ENCODE results near the gene APOH.

DNA sequence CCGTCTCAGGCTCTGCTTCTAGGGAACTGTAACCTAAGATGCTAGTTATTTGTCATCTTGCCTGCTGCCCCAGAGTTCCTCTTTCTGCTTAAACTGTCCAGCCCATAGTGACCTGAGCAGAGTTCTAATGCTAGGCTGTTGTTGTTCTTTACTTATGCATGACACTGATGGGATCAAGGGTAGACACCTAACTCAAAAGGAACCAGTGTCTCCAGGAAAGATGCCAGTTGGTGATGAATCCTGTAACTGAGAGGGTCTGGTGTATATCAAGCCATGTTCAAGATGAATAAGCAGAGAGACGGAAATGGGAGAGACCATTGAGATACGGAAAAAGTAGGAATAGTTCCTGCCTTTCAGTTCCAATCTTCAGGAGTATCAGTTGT, 13.7 kb downstream of the APOH start:
- TF ChIP-seq, protein P1, sequence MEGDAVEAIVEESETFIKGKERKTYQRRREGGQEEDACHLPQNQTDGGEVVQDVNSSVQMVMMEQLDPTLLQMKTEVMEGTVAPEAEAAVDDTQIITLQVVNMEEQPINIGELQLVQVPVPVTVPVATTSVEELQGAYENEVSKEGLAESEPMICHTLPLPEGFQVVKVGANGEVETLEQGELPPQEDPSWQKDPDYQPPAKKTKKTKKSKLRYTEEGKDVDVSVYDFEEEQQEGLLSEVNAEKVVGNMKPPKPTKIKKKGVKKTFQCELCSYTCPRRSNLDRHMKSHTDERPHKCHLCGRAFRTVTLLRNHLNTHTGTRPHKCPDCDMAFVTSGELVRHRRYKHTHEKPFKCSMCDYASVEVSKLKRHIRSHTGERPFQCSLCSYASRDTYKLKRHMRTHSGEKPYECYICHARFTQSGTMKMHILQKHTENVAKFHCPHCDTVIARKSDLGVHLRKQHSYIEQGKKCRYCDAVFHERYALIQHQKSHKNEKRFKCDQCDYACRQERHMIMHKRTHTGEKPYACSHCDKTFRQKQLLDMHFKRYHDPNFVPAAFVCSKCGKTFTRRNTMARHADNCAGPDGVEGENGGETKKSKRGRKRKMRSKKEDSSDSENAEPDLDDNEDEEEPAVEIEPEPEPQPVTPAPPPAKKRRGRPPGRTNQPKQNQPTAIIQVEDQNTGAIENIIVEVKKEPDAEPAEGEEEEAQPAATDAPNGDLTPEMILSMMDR (IDR thresholded peaks at IDR 0.05) = no peak
- TF ChIP-seq POLR2A (IDR thresholded peaks at IDR 0.05) = no peak
